Measurements from ENCODE around the gene OVCH2.
A peak's percentile ranks its signal among the peaks of the same experiment; 100 is the strongest.

The OVCH2 gene

DNA sequence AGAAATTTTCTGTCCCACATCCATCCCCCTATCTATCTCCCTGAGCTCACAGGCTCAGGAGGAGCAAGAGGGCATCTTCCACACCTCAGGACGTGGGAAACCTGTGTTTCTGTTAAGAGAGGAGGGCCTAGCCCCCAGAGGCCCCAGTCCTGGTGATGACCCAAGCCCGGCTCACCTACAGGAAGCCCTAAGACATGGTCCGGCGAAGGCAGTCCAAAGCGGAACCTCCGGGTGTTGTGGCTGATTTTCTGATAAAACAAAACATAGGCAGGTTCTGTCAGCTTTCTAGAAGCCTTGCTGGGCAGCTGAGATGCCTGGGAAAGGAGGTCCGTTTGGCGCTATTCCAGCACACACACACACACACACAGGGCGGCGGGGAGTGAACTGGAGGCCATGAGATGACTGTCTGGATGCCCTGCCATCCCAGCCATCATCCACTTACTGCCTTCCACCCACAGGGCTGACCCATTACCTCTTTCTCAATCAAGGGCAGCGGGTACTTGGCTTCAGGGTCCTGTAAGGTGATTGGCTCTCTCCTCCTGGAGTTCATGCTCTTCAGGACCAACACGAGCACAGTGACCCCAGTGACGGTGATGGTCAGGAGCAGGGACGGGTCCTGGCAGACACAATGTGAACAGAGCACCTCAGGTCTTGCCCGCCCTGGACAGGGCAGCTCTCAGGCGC is 33.9 kb downstream of the OVCH2 start:
- no peak for DNase-seq (ENCODE audit: low read depth)
- TF ChIP-seq, protein P1, sequence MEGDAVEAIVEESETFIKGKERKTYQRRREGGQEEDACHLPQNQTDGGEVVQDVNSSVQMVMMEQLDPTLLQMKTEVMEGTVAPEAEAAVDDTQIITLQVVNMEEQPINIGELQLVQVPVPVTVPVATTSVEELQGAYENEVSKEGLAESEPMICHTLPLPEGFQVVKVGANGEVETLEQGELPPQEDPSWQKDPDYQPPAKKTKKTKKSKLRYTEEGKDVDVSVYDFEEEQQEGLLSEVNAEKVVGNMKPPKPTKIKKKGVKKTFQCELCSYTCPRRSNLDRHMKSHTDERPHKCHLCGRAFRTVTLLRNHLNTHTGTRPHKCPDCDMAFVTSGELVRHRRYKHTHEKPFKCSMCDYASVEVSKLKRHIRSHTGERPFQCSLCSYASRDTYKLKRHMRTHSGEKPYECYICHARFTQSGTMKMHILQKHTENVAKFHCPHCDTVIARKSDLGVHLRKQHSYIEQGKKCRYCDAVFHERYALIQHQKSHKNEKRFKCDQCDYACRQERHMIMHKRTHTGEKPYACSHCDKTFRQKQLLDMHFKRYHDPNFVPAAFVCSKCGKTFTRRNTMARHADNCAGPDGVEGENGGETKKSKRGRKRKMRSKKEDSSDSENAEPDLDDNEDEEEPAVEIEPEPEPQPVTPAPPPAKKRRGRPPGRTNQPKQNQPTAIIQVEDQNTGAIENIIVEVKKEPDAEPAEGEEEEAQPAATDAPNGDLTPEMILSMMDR (IDR thresholded peaks at IDR 0.05; ENCODE audit: low read length, missing control alignments) = no peak
- no peak overlapping the region for H3K4me3 ChIP-seq (replicated peaks; ENCODE audit: low read depth, low read length)

DNA sequence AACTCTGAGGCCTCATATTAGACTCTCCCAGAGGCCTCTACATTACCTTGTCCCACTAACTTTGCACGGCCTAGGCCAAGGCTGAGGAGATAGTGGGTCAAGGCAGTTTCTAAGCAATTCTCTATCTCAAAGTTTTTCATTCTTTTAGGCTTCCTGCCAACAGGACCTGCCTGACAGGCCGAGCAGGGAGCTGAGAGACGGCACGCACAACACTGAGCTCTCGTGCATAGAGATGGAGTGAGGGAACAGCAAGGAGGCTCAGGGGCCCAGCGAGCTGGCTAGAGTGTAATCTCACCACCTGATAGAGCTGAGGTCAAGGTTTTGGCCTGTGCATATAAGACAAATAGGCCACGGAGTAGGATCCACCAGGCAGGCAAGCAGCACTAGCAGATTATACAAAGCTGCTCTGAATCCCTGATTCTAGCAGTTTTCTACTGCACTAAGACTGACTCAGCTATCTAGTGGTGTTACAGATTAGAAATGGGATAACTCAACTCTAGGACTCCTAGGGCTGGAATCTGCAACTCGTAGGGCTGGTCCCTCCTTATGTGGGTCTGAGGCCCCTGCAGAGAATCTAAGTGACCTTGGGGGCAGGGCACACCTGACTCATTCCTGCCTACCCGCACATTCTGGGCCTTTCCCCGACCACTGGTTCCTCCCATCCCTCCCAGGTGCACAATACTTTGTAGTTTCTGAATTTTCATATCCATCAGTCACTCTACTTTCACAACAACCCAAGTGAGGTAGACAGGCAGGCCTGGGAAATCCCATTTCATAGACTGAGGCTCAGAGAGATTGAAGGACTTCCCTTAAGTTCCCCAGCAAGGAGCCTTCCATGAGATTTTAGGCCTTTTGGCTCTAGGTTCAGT is 34.7 kb downstream of the OVCH2 start:
- no peak overlapping the region for H3K4me3 ChIP-seq (replicated peaks; ENCODE audit: low read depth, low read length)
- TF ChIP-seq, protein P1 (IDR thresholded peaks at IDR 0.05; ENCODE audit: low read length, missing control alignments) = no peak
- DNase-seq (ENCODE audit: low read depth) = no peak

DNA sequence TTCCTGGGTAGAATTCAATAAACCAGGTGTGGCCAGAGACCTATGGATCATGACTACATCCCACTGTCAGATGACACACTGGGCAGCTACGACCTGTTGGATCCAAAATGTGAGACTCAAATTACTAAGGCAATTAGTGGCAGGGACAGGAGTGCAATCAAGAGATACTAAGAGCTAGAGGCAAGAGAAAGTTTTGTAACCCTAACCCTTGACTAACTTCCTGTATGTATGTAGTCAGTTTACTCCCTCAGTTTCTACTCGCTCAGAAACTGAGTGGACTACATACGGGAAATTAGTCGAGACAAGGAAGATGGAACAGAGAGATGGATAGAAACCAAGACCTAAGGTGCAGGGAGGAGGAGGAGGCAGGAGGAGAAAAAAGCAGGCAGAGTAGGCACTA is 35.6 kb downstream of the OVCH2 start:
- TF ChIP-seq, protein P1 (IDR thresholded peaks at IDR 0.05; ENCODE audit: low read length, missing control alignments) = no peak
- no peak overlapping the region for H3K4me3 ChIP-seq (replicated peaks; ENCODE audit: low read depth, low read length)
- DNase-seq (ENCODE audit: low read depth) = no peak

DNA sequence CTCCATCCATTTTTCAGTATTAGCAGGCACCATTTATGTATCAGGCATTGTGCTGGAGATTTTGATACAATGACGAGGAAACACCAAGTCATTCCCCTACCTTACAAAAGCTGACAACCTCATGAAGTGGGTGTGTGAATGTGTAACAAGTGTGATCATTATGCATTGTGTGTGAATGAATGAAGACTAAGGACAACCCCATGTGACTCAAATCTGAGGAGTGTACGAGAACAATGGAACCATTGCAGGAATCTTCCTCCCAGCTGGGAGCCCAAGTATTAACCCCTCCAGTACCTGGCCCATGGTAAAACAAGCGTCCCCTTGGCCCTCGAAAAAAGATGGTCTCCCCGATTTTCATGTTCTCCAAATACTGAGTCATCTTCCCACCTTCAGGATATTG is 37.4 kb downstream of the OVCH2 start:
- no peak overlapping the region for H3K4me3 ChIP-seq (replicated peaks; ENCODE audit: low read depth, low read length)
- DNase-seq (ENCODE audit: low read depth) = peak; percentile 48
- TF ChIP-seq, protein P1 (IDR thresholded peaks at IDR 0.05; ENCODE audit: low read length, missing control alignments) = no peak

DNA sequence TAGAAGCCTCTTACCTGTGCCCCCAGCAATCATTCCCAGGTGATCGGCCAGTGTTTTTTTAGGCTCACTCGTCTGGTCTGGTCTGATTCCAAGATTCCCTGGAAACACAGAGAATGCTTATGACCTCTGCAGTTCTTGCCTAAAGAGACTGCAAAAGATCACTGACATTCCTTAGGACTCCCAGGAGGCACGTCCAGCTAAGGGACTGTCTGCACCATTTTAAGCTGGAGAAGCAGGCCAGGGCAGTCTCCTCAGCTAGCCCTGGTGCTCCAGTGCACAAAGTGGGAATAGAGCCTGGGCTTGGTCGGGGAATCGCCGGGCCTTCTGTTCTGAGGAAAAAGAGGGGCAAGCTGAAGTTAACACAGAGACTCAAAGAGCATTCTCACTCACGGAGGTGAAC is 37.8 kb downstream of the OVCH2 start:
- TF ChIP-seq, protein P1 (IDR thresholded peaks at IDR 0.05; ENCODE audit: low read length, missing control alignments) = no peak
- no peak for DNase-seq (ENCODE audit: low read depth)
- H3K4me3 ChIP-seq (replicated peaks; ENCODE audit: low read depth, low read length) = no peak overlapping the region

DNA sequence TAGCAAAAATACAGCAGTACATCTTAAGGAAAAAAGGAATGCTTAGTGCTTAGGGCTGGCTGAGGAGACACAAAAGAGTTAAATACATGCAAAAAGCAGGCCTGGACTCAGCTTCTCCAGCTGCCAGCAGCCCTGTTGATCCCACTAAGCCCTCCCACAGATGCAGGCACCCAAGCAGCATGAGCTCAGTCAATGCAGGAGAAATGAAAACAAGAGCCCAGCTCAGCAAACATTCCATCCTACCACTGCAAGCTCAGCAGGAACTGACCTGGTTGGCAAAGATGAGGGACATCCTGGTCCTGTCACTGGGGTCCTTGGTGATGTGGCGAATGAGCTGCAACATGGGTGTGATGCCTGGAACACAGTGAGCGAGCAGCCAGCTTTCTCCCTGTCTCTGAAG is 38.8 kb downstream of the OVCH2 start:
- TF ChIP-seq, protein P1 (IDR thresholded peaks at IDR 0.05; ENCODE audit: low read length, missing control alignments) = no peak
- DNase-seq (ENCODE audit: low read depth) = no peak
- H3K4me3 ChIP-seq (replicated peaks; ENCODE audit: low read depth, low read length) = no peak overlapping the region
